Thyroid gland (tissue), 4 donors: Measurements from ENCODE around the gene CD38. TPM values are rescaled to one million over a fixed set of nuclear protein-coding genes. Genes with fewer than 3 reads are reported as not detected.

Experiments
- DNase-seq, 2 donors: peaks; one replicate each; pipeline ENCODE4 v3.0.0-alpha.2; 2019
- H3K27ac ChIP-seq, 3 donors: fragments of 200-600 bp; sonication (generic); 1 replicate in 2 of 3; 2 replicates in 1 of 3; pipeline ENCODE4 v1.5.1; 2016 to 2019; ENCODE audit warnings: mild to moderate bottlenecking in 1 of 3, moderate library complexity in 1 of 3
- H3K27me3 ChIP-seq: fragments of 200-600 bp; sonication (generic); one replicate; pipeline ENCODE4 v1.5.1; 2019
- H3K36me3 ChIP-seq, 2 donors: fragments of 200-600 bp; sonication (generic); one replicate each; pipeline ENCODE4 v1.5.1; 2016 to 2019
- H3K4me1 ChIP-seq, 2 donors: fragments of 200-600 bp; sonication (generic); one replicate each; pipeline ENCODE4 v1.5.1; 2017 to 2019
- H3K4me3 ChIP-seq, 3 donors: fragments of 200-600 bp; sonication (generic); replicated peaks in 1 of 3; 1 replicate in 2 of 3; 2 replicates in 1 of 3; pipeline ENCODE4 v1.5.1; 2016; ENCODE audit warnings: mild to moderate bottlenecking in 1 of 3
- H3K9me3 ChIP-seq: fragments of 200-600 bp; sonication (generic); one replicate; pipeline ENCODE4 v1.5.1; 2017
- POLR2A ChIP-seq, 2 donors: fragments of 450-650 bp; IDR thresholded peaks; one replicate each; pipeline ENCODE4 v1.6.1; 2017; ENCODE audit warnings: antibody characterized with exemption in 2 of 2, mild to moderate bottlenecking in 2 of 2, moderate library complexity in 1 of 2
- WGBS, 2 donors: methylation state at CpG; one replicate each; pipeline ENCODE4 v1.1.5; 2017; 5-methylcytosine and 5-hydroxymethylcytosine counted together
- intact Hi-C: fragments of 100-400 bp; cut with DNase I; formaldehyde crosslinking; loops from one replicate; pipeline ENCODE4 v1.15.1; 2023
- total RNA-seq, 4 donors: library from RNA; depleted of rRNA; stranded (reverse); fragments of >200 nt; gene quantifications; one replicate each; pipeline ENCODE4 v1.2.3, GENCODE V29; 2016
- TF ChIP-seq, protein P1 (sequence below), 6 experiments: fragments of 200-600 bp in 3 of 6; fragments of 450-650 bp in 3 of 6; sonication (generic) in 3 of 6; IDR thresholded peaks; one replicate each; pipeline ENCODE4 v1.5.1; 2016 to 2019; ENCODE audit warnings: antibody characterized with exemption in 6 of 6, mild to moderate bottlenecking in 2 of 6, inconsistent platforms in 1 of 6, moderate library complexity in 1 of 6

CD38 gene
- total RNA-seq, 4 donors from 2014 or later, result 3.7 to 13.3 (median 9.5) TPM

DNA sequence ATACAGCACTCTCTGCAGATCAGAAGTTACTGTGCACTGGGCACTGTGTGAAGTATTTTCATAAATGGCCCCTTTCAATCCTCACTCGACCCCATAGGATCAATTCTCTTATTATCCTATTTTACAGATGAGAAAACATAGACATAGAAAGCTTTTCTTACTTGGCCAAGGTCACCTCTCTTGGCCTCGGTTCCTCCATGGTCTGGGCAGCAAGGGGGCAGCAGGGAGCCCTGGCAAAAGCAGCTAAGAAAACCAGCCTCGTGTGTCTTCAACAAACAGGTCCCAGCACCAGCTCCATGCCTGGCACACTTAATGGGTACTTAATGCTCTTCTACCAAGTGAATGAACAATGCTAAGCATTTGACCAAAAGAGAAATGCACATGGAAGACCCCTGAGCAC, 40.9 kb upstream of the CD38 start:
- TF ChIP-seq, protein P1, sequence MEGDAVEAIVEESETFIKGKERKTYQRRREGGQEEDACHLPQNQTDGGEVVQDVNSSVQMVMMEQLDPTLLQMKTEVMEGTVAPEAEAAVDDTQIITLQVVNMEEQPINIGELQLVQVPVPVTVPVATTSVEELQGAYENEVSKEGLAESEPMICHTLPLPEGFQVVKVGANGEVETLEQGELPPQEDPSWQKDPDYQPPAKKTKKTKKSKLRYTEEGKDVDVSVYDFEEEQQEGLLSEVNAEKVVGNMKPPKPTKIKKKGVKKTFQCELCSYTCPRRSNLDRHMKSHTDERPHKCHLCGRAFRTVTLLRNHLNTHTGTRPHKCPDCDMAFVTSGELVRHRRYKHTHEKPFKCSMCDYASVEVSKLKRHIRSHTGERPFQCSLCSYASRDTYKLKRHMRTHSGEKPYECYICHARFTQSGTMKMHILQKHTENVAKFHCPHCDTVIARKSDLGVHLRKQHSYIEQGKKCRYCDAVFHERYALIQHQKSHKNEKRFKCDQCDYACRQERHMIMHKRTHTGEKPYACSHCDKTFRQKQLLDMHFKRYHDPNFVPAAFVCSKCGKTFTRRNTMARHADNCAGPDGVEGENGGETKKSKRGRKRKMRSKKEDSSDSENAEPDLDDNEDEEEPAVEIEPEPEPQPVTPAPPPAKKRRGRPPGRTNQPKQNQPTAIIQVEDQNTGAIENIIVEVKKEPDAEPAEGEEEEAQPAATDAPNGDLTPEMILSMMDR (IDR thresholded peaks at IDR 0.05), result no peak
- TF ChIP-seq POLR2A (IDR thresholded peaks at IDR 0.05), result no peak
- no peaks in the 10 kb centered on the region for H3K36me3 ChIP-seq
- no peaks in the 10 kb centered on the region for H3K9me3 ChIP-seq
- WGBS, 2 donors, result 61 to 62% methylated on average over 3 of the region's 3 CpGs
- no peaks in the 10 kb centered on the region for H3K4me1 ChIP-seq
- no peaks in the 10 kb centered on the region for H3K27me3 ChIP-seq
- intact Hi-C loops, result no loop called here
- no peak for DNase-seq
- no peak overlapping the region for H3K27ac ChIP-seq
- H3K4me3 ChIP-seq, result no peak overlapping the region

DNA sequence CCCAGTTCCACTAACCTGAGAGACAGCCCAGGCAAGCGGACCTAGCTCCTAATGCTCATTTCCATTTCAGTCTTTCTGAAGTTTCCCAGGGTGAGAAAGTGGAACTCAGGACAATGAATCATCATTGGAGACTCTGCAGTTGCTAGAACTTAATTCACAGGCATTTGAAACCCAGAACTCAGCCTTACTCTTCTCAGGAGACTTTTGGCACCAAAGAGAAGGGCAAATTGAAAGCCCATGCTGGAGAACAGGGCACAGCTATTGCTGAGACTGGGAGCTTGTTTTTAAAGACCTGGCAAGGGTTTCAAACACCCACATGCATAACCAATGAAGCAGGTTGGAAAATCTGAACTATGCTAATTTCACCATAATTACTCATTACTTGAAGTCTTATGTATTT, 39.3 kb upstream of the CD38 start:
- WGBS, 2 donors, result 90 to 100% methylated on average over 1 of the region's 1 CpG

DNA sequence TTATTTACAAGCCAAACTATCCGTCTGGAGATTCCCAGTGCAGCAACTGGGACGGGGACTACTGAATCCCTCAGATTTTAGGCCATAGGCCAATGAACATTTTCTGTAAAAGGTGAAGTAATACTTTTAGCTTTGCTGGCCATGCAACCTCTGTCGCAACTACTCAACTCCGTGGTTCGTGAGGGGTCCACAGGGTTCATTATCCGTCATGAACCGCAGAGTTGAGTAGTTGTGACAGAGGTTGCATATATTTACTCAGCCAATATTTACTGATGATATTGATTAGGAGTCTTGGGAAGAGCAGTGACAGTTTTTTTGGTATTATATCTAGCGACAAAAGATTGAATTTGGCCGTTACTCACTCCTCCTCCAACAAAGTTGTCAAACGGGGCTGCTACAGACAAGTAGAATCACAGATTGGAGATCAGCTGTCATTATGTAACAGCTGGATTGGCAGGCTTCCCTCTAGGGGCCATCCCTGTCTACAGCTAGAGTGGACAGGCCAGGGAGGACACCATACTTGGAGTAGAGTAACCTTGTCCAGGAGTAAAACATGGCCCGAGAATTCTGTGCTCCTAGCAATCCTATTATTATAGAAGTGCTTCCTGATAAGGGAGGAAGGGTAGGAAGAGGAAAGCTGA, 37.2 kb upstream of the CD38 start:
- TF ChIP-seq, protein P1 (IDR thresholded peaks at IDR 0.05), result no peak
- no peak for TF ChIP-seq POLR2A (IDR thresholded peaks at IDR 0.05)
- H3K9me3 ChIP-seq, result no peaks in the 10 kb centered on the region
- H3K36me3 ChIP-seq, result no peaks in the 10 kb centered on the region
- intact Hi-C loops, result no loop called here
- DNase-seq, result no peak
- H3K4me1 ChIP-seq, result no peaks in the 10 kb centered on the region
- H3K27ac ChIP-seq, result no peak overlapping the region
- H3K27me3 ChIP-seq, result no peaks in the 10 kb centered on the region
- H3K4me3 ChIP-seq, result no peak overlapping the region
- 88 to 89% methylated on average over 11 of the region's 11 CpGs for WGBS, 2 donors

More for the DNA sequence above, 39.3 kb upstream of the CD38 start:
- Histone ChIP-seq H3K36me3 (no peaks in the 10 kb centered on the region), H3K27me3 (no peaks in the 10 kb centered on the region), H3K4me3 (no peak overlapping the region), H3K27ac (no peak overlapping the region), H3K9me3 (no peaks in the 10 kb centered on the region), H3K4me1 (no peaks in the 10 kb centered on the region)
- DNase-seq, result no peak
- no peak for TF ChIP-seq POLR2A (IDR thresholded peaks at IDR 0.05)
- TF ChIP-seq, protein P1 (IDR thresholded peaks at IDR 0.05), result no peak
- intact Hi-C loops, result no loop called here

DNA sequence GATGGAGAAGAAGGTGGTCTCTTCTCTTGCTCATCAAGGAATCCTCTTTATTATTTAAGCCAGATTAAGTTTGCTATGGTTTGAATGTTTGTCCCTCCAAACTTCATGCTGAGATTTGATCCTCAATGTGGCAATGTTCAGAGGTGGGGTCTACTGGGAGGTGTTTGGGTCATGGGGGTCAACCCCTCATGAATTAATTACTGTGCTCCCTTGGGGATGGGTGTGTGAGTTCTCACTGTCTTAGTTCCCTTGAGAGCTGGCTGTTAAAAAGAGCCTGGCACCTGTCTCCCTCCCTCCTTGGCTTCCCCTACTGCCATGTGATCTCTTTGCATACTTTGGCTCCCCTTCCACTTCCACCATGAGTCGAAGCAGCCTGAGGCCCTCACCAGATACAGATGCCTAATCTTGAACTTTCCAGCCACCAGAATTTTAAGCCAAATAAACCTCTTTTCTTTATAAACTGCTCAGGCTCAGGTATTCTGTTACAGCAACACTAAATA, 36.0 kb upstream of the CD38 start:
- Histone ChIP-seq H3K27me3 (no peaks in the 10 kb centered on the region), H3K27ac (no peak overlapping the region), H3K4me1 (no peaks in the 10 kb centered on the region), H3K9me3 (no peaks in the 10 kb centered on the region), H3K4me3 (no peak overlapping the region), H3K36me3 (no peaks in the 10 kb centered on the region)
- no peak for DNase-seq
- TF ChIP-seq, protein P1 (IDR thresholded peaks at IDR 0.05), result no peak
- TF ChIP-seq POLR2A (IDR thresholded peaks at IDR 0.05), result no peak
- intact Hi-C loops, result no loop called here
- WGBS, 2 donors, result 55 to 79% methylated on average over 1 of the region's 1 CpG

DNA sequence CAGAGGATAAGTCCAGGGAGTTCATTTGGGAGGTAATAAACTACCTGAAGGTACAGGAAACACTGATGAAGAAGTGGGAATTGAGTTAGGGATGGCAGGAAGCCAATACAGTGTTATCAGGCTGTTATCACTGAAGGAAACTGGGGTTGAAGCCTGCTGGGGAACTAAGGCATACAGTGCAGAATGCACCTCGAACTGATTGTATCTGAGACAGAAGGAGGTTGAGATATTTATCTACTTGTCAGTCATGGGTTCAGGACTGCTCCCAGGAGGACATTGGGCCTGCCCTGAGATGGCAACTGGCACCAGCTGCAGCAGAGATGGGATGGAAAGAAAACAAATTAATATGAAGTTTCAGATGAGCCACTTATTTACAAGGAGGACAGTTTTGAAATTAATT, 35.5 kb upstream of the CD38 start:
- no peaks in the 10 kb centered on the region for H3K9me3 ChIP-seq
- H3K4me1 ChIP-seq, result no peaks in the 10 kb centered on the region
- intact Hi-C loops, result no loop called here
- no peak overlapping the region for H3K4me3 ChIP-seq
- 45 to 47% methylated on average over 1 of the region's 1 CpG for WGBS, 2 donors
- TF ChIP-seq, protein P1 (IDR thresholded peaks at IDR 0.05), result no peak
- no peak for TF ChIP-seq POLR2A (IDR thresholded peaks at IDR 0.05)
- no peak for DNase-seq
- no peaks in the 10 kb centered on the region for H3K36me3 ChIP-seq
- H3K27ac ChIP-seq, result no peak overlapping the region
- no peaks in the 10 kb centered on the region for H3K27me3 ChIP-seq
